ENCODE results near the gene FAM13A. TPM values are rescaled to one million over a fixed set of nuclear protein-coding genes. Genes with fewer than 3 reads are reported as not detected.

The FAM13A gene
- total and polyA plus RNA-seq, 10 of the 15 experiments (the other 5 are each of a cell fraction or from before 2014, with no cell fraction given): 0.05 to 1.8 (median 0.27) TPM; not detected in 1

GRCh38 chr4:89042055-89042454, 14.9 kb downstream of the FAM13A start:
- TF ChIP-seq REST (IDR thresholded peaks at IDR 0.05; ENCODE audit: low read depth, low read length): no peak
- TF ChIP-seq TCF12 (IDR thresholded peaks at IDR 0.05; ENCODE audit: low read depth, low read length): no peak
- TF ChIP-seq SMAD5 (IDR thresholded peaks at IDR 0.05; ENCODE audit: low read depth): no peak
- TF ChIP-seq SP1 (IDR thresholded peaks at IDR 0.05; ENCODE audit: low read depth, low read length): no peak
- no peak for TF ChIP-seq USF2 (IDR thresholded peaks at IDR 0.05; ENCODE audit: borderline replicate concordance, low read depth, low read length)
- no peak for TF ChIP-seq SRF (IDR thresholded peaks at IDR 0.05; ENCODE audit: low read depth in 2 of 2, low read length in 2 of 2)
- TF ChIP-seq, protein P1, sequence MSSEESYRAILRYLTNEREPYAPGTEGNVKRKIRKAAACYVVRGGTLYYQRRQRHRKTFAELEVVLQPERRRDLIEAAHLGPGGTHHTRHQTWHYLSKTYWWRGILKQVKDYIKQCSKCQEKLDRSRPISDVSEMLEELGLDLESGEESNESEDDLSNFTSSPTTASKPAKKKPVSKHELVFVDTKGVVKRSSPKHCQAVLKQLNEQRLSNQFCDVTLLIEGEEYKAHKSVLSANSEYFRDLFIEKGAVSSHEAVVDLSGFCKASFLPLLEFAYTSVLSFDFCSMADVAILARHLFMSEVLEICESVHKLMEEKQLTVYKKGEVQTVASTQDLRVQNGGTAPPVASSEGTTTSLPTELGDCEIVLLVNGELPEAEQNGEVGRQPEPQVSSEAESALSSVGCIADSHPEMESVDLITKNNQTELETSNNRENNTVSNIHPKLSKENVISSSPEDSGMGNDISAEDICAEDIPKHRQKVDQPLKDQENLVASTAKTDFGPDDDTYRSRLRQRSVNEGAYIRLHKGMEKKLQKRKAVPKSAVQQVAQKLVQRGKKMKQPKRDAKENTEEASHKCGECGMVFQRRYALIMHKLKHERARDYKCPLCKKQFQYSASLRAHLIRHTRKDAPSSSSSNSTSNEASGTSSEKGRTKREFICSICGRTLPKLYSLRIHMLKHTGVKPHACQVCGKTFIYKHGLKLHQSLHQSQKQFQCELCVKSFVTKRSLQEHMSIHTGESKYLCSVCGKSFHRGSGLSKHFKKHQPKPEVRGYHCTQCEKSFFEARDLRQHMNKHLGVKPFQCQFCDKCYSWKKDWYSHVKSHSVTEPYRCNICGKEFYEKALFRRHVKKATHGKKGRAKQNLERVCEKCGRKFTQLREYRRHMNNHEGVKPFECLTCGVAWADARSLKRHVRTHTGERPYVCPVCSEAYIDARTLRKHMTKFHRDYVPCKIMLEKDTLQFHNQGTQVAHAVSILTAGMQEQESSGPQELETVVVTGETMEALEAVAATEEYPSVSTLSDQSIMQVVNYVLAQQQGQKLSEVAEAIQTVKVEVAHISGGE (CRISPR knock-in tag; IDR thresholded peaks at IDR 0.05): no peak
- no peak for TF ChIP-seq YBX1 (IDR thresholded peaks at IDR 0.05)
- TF ChIP-seq SUPT20H (IDR thresholded peaks at IDR 0.05; ENCODE audit: borderline replicate concordance, control insufficient read depth, low read depth, low read length): no peak
- no peak for TF ChIP-seq STAT3 (IDR thresholded peaks at IDR 0.05; ENCODE audit: low read depth, low read length)
- no peak for TF ChIP-seq CREM (IDR thresholded peaks at IDR 0.05; ENCODE audit: low read depth)
- ChIA-PET CTCF (interaction anchor here (1.2 to 3.9 kb wide), 5 partner anchors 14 to 223 kb away, joined by 3 to 24 read pairs (median 7); partner anchors contain the start of gene FAM13A), SMC1A (ENCODE audit: uncharacterized antibody, unreplicated experiment) (interaction anchor here (0.6 to 4.5 kb wide), 9 partner anchors 10 to 226 kb away, joined by 3 to 27 read pairs (median 4); partner anchors contain the start of gene FAM13A)

More at GRCh38 chr4:89042055-89042454, 14.9 kb downstream of the FAM13A start:
- ChIA-PET RAD21 (ENCODE audit: unreplicated experiment) (interaction anchor here (1.2 to 1.8 kb wide), 4 partner anchors 19 to 101 kb away, joined by 3 to 9 read pairs (median 4); no protein-coding TSS in a partner anchor), POLR2A (interaction anchor here (0.5 kb wide), 1 partner anchor 79 kb away, joined by 5 read pairs; no protein-coding TSS in a partner anchor)
- no peak overlapping the region for H2AFZ ChIP-seq (ENCODE audit: control insufficient read depth, low read depth, low read length)
- no peaks in the 10 kb centered on the region for H3K79me2 ChIP-seq (ENCODE audit: control insufficient read depth, insufficient read depth, low read length)
- no peaks in the 10 kb centered on the region; the same call in 2 of the 3 replicates for H3K9me3 ChIP-seq (replicated peaks; ENCODE audit: control insufficient read depth, insufficient read depth, low read length)
- DNase-seq (ENCODE audit: low read depth, low spot score) (no peak), ATAC-seq (no peak), FAIRE-seq (no peak)
- H3K4me3 ChIP-seq: no peak overlapping the region
- no TSS peak for BruUV-seq (replicated peaks)
- no peak overlapping the region for H3K9ac ChIP-seq (ENCODE audit: control insufficient read depth, insufficient read depth, low read length)
- H3K36me3 ChIP-seq (ENCODE audit: control insufficient read depth in 2 of 2, insufficient read depth in 2 of 2, low read length in 1 of 2): no peaks in the 10 kb centered on the region
- H3K27me3 ChIP-seq (replicated peaks in 1 of 2; ENCODE audit: control insufficient read depth in 2 of 2, insufficient read depth in 2 of 2, low read length in 1 of 2): no peaks in the 10 kb centered on the region
- whole genome bisulfite sequencing (ENCODE audit: insufficient coverage, insufficient replicate concordance, low lambda C conversion rate, missing lambda C conversion rate): 52% methylated on average over 3 of the region's 3 CpGs
- intact Hi-C loops (cut with micrococcal nuclease; ENCODE audit: unreplicated experiment): no loop called here
- H4K20me1 ChIP-seq (ENCODE audit: control insufficient read depth, insufficient read depth): no peaks in the 10 kb centered on the region
- no peak overlapping the region for H3K4me2 ChIP-seq (ENCODE audit: control insufficient read depth, insufficient read depth)
- no peak overlapping the region for H3K27ac ChIP-seq (ENCODE audit: control insufficient read depth, insufficient read depth)
- no peaks in the 10 kb centered on the region for H3K4me1 ChIP-seq (ENCODE audit: control insufficient read depth, insufficient read depth, low read length)
- in situ Hi-C loops (cut with MboI): no loop called here

Data from GM12878 (cell line).